BJ (cell line): ENCODE measurements around the gene DPP10. TPM values are rescaled to one million over a fixed set of nuclear protein-coding genes. Genes with fewer than 3 reads are reported as not detected.

Source experiments
- CTCF ChIA-PET: fragments of 350-600 bp; formaldehyde crosslinking; extraction: SDS; loops from one replicate; lab custom pipeline; 2021; ENCODE audit warnings: antibody characterized with exemption, inconsistent platforms; lab: Yijun Ruan, JAX
- POLR2A ChIA-PET: fragments of 300-600 bp; sonication (Branson Sonifier 250); formaldehyde crosslinking; extraction: SDS; loops from one replicate; lab custom pipeline; 2021; ENCODE audit warnings: antibody characterized with exemption; lab: Charles Lee
- DNase-seq: peaks from one replicate; pipeline ENCODE4 v3.0.0-alpha.2; 2011; ENCODE audit warnings: low read depth
- H3K27me3 ChIP-seq: 2 replicates; pipeline ENCODE4 v1.6.0; 2011; ENCODE audit warnings: low read length; ENCODE audit not compliant: control insufficient read depth, insufficient read depth
- H3K36me3 ChIP-seq: 2 replicates; pipeline ENCODE4 v1.5.1; 2011; ENCODE audit warnings: low read length; ENCODE audit not compliant: control insufficient read depth, insufficient read depth
- H3K4me3 ChIP-seq: 2 replicates; pipeline ENCODE4 v1.5.1; 2011; ENCODE audit warnings: low read depth, mild to moderate bottlenecking, control low read depth, low read length
- polyA plus RNA-seq: library from polyadenylated mRNA; depleted of rRNA; stranded (reverse); fragments of >200 nt; gene quantifications from 2 replicates; pipeline ENCODE4 v1.2.3, GENCODE V29; 2011
- TF ChIP-seq, protein P1 (sequence below): IDR thresholded peaks from 2 replicates; pipeline ENCODE4 v1.5.1; 2011; ENCODE audit warnings: low read depth, mild to moderate bottlenecking, control low read depth, inconsistent platforms, low read length, moderate library complexity; ENCODE audit not compliant: insufficient read depth

Gene DPP10
- polyA plus RNA-seq, 1 experiment = not detected

DNA sequence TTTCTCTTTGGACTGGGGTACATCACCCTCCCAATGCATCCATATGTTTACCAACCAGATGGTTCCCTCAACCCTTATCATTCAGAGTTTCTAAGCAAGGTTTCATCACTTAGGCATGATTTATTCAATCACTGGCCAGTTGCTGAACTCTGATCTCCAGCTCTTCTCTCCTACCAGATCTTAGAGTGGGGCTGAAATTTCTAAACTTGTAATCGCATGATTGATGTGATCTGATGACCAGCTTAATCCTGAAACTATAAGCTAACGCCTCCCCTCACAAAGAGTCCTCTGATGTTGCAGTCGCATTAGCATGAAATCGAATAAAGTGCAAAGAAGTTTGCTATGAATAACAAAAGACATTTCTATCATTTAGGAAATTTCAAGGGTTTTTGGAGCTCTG lies 1082.0 kb downstream of the DPP10 start:
- DNase-seq = no peak
- ChIA-PET POLR2A (no interaction called here), CTCF (no interaction called here)
- TF ChIP-seq, protein P1, sequence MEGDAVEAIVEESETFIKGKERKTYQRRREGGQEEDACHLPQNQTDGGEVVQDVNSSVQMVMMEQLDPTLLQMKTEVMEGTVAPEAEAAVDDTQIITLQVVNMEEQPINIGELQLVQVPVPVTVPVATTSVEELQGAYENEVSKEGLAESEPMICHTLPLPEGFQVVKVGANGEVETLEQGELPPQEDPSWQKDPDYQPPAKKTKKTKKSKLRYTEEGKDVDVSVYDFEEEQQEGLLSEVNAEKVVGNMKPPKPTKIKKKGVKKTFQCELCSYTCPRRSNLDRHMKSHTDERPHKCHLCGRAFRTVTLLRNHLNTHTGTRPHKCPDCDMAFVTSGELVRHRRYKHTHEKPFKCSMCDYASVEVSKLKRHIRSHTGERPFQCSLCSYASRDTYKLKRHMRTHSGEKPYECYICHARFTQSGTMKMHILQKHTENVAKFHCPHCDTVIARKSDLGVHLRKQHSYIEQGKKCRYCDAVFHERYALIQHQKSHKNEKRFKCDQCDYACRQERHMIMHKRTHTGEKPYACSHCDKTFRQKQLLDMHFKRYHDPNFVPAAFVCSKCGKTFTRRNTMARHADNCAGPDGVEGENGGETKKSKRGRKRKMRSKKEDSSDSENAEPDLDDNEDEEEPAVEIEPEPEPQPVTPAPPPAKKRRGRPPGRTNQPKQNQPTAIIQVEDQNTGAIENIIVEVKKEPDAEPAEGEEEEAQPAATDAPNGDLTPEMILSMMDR = no peak
- Histone ChIP-seq H3K4me3 (no peak overlapping the region), H3K27me3 (no peaks in the 10 kb centered on the region), H3K36me3 (no peaks in the 10 kb centered on the region)

DNA sequence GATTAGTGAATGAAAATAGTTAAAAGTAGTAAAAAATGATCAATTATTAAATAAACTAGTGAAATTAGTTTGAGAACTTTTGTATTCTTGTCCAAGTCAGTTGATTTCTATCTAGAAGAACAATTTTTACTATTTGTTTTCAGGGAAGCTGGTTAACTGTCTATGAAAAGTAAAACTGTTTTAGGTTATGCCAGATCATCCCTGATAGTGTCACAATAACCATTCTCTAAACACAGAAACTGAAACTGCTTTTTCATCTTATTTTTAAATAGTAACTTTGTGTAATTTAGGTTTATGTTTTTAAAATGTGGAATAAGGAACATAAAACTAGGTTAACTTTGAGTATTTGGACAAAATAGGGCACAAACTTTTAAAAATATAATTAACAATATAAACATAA lies 1087.2 kb downstream of the DPP10 start:
- POLR2A ChIA-PET = no interaction called here
- Histone ChIP-seq H3K27me3 (no peaks in the 10 kb centered on the region), H3K36me3 (no peaks in the 10 kb centered on the region), H3K4me3 (no peak overlapping the region)
- no peak for DNase-seq
- CTCF ChIA-PET = no interaction called here
- TF ChIP-seq, protein P1 = no peak

DNA sequence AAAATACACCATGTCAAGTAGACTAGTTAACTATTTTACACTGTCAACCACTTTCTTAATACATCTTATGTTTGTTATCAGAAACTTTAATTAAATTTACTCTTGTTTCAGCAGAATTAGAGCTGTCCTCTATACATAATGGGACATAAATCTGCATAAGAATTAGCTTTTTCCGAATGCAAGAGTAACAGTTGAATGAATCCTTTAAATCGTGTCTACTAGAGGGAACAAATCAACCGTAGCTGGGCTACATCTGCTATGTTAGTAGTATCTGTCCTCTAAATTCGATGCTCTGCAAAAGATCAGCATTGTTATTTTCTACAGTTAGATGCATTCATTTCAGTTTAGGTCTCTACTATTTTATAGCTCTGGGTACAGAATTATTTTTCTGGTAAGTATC lies 1090.6 kb downstream of the DPP10 start:
- H3K36me3 ChIP-seq = no peaks in the 10 kb centered on the region
- no peak for DNase-seq
- H3K4me3 ChIP-seq = no peak overlapping the region
- CTCF ChIA-PET = no interaction called here
- POLR2A ChIA-PET = no interaction called here
- TF ChIP-seq, protein P1 = no peak
- H3K27me3 ChIP-seq = no peaks in the 10 kb centered on the region

DNA sequence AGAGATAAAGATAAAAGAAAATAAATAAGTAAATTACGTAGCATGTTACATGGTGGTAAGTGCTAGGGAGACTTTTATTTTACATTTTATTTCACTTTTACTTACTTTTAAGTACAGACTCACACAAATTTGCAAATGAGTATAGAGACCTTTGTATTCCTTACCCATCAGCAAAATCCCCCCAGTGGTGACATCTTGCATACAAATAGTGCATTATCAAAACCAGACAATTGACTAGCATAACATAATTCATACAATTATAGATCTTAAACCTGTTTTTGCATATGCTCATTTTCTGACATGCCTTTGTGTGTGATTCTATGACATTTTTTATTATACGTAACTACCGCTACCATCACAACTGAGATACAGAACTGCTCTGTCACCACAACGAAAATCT lies 1099.4 kb downstream of the DPP10 start:
- no peak for DNase-seq
- Histone ChIP-seq H3K4me3 (no peak overlapping the region), H3K27me3 (no peaks in the 10 kb centered on the region), H3K36me3 (no peaks in the 10 kb centered on the region)
- CTCF ChIA-PET = no interaction called here
- POLR2A ChIA-PET = no interaction called here
- TF ChIP-seq, protein P1 = no peak

DNA sequence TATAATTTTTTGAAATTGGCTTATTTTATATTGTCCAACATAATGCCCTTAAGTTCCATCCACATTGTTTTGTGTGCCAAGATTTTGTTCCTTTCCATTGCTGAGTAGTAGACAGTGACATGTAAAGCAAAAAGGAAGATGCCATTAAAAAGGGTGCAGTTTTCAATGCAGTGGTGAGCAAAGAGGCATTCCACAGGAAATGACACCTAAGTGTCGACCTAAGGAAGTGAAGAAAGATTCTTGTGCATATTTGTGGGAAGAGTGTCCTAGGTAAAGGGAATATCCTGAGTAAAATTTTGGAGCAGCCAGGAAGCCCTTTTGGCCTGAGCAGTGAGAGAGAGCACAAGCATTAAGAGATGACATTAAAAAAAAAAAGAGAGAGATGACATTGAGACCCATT lies 1099.9 kb downstream of the DPP10 start:
- Histone ChIP-seq H3K36me3 (no peaks in the 10 kb centered on the region), H3K4me3 (no peak overlapping the region), H3K27me3 (no peaks in the 10 kb centered on the region)
- POLR2A ChIA-PET = no interaction called here
- TF ChIP-seq, protein P1 = no peak
- CTCF ChIA-PET = no interaction called here
- no peak for DNase-seq
